Activated gamma-delta T cell treated with anti-CD3 and anti-CD28 coated beads, Interleukin-2, amount 50 U/mL, for 16 hours (primary cell): ENCODE measurements around the gene UNC5B.

Experiments used
- DNase-seq: peaks from one replicate; pipeline ENCODE4 v3.0.0-alpha.2; 2020; ENCODE audit warnings: low read depth

UNC5B gene

DNA sequence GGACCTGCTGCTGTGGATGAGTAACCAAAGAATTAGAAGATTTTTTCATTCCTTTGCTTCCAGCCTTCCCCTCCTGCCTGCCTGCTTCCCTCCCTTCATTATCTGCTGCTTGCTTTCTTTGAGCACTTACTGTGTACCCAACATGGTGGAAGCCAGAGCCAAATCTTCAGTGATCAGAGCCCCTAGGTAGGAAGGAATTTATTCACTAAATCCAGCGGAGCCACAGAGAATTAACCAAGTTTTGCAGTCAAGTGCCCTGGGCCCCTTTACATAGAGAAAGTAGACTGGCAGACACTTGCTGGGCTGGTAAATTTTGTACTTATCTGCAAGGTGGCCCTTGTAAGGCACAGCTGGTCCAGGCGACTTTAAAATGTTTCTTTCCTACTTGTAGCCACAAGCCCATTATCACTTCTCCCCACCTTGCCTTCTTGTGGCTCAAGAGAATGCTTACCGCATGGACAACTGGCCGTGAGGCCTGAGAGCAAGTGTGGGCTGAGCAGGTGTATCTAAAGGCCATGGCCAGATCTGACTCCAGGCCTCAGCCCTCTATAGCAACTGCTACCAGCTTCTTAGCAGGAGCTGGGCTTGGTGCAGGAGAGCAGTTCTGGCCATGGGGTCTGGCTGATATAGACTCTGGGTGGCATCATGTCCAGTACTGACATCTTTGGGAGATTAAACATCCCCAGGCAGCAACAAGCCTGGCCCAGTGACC lies 11.1 kb downstream of the UNC5B start:
- DNase-seq: no peak

GRCh38 chr10:71225291-71226058 lies 13.1 kb downstream of the UNC5B start:
- no peak for DNase-seq

DNA sequence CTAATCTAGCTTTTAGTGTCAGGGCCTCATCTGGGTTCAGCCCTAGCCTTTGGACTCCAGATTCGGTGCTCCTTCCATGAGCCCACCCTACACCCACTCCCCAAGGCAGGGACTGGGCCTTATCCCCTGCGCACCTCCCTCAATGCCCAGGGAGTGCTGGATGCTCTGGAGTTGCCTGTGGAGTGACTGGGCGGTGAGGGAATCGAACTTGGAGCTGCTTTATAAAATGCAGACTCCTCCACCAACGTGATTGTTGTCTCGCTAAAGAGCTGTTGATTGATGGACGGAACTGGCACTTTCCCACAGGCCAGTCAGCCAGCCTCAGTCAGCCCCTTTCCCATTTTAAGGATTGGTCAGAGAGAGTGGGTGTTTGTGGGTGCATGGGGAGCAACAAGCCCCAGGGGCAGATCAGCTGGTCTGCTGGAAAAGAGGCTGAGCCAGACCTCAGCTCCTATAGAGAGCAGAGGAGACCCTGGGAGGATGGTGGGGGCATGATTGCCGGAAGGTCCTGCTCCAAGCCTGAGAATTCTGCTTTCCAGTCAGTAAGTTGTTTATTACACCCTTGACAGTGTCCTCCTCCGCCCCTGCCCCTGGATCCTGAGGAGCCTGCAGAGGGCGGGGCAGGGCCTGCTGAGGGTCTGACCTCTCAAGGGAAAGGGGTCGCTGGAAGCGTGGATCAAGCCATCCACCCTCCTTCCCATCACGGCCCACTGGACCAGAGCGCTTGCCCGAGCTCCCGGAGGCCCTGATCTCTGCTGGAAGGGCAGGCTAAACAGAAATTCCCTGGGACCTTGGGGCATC lies 16.7 kb downstream of the UNC5B start:
- DNase-seq: no peak

- no peak for DNase-seq
Observed at GRCh38 chr10:71229726-71230655, 17.6 kb downstream of the UNC5B start.

DNA sequence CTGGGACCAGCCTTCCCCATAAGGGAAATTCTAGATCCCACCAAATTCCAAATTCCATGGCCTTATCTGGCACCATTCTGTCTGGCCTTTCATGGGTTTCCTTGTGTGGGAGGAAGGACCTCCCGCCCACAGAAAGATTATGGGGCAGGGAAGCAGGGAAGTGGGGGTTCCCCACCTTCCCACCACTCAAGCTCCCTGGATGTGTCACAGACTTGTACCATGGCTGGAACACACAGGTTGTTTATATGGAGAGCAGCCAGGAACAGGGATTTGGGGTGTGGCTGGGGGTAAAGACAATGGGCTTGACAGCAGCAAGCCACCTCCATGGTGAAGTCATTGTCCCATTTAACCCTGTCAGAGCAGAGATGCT lies 18.3 kb downstream of the UNC5B start:
- no peak for DNase-seq

DNA sequence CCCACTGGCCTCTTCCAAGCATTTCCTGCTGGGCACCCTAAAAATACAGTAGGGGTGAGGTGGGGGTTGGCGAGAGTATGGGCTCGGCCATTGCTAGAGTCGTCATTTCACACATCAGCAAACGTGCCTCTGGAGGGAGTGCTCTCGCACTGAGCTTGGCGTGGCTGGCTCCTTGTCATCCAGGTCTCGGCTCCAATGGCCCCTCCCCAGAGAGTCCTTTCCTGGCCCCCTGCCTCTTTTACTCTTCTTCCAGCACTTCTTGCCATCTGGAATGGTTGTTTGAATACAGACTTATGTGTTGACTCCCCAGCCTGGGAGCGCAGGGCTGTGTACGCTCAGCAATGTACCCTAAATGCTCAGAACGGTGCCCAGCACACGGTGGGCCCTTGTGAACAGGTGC lies 18.8 kb downstream of the UNC5B start:
- DNase-seq: no peak

- no peak for DNase-seq
Observed at GRCh38 chr10:71232089-71232998, 20.0 kb downstream of the UNC5B start.

GRCh38 chr10:71233482-71233892 lies 21.1 kb downstream of the UNC5B start:
- no peak for DNase-seq

- DNase-seq: no peak
Observed at GRCh38 chr10:71234004-71234894, 21.9 kb downstream of the UNC5B start.

- no peak for DNase-seq
Observed at GRCh38 chr10:71234970-71235685, 22.8 kb downstream of the UNC5B start.

DNA sequence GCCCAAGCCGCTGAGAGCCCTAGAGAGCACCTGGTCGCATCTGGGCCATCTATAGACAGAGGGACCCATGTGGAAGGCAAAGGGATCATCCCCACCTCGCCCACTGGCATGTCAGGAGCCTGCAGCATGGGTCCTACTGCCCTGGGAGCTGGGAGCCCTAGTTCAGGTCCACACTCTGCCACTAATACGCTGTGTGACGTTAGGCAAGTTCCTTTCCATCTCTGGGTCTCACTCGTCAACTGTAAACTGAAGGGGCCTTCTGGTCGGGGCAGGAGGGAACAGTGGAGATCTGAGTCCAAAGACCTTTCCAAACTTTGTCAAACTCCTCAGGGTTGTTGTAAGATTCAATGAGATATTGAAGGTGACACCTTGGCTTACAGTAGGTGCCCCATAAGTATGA lies 23.4 kb downstream of the UNC5B start:
- DNase-seq: no peak

DNA sequence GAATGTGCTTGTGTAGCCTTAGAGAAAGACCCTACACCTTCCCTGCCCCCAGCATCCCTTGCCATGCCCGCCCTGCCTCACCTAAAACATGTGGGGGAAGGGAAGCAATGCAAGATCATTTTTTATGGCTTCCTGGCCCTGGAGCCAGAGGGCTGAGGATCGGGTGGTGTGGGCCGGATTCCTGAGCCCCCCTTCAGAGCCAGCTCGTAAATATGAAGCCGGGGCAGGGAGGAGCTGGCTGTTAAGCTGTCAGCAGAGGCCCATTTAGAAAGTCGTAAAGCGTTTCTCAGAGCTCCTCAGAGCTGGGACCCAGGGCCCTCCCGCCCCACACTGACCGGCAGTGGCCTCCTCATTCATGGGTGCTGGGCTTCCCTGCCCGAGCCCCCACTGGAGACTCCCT lies 23.9 kb downstream of the UNC5B start:
- no peak for DNase-seq

DNA sequence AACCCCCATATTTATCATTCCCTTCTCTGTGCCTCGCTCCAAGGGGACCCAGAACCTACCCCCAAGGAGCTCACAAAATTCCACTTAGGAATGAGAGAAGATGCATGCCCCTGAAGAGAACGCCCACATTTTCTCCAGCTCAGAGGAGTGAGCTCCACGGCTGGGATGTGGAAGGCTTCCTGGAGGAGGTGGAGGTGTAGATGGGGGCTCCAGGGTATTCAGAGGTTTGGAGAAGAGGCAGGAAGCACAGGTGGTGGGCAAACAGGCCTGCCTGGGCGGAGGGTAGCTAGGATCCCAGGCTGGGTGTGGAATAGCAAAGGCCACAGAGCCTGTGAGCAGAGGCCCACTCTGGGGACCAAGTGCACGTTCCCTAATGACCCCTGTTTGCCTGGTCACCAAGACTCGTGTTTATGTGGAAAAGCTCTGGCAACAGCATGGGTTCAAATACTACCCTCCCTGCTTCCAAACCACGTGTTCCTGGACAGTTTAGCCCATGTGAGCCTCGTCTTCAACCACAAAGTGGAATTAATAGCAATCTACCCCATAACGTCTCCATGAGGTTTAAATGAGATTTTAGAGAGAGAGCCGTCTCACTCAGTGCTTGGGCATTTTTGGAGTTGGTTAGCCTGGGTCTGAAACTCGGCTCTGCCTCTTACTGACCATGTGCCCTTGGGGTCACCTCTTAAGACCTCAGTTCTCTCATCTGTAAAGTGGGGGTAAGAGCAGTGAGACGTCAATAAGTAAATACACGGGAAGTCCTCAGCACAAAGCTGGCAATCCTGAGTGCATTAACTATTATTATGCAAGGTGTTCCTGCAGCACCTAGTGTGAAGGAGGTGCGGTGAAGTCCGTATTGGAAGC lies 24.7 kb downstream of the UNC5B start:
- DNase-seq: no peak

DNA sequence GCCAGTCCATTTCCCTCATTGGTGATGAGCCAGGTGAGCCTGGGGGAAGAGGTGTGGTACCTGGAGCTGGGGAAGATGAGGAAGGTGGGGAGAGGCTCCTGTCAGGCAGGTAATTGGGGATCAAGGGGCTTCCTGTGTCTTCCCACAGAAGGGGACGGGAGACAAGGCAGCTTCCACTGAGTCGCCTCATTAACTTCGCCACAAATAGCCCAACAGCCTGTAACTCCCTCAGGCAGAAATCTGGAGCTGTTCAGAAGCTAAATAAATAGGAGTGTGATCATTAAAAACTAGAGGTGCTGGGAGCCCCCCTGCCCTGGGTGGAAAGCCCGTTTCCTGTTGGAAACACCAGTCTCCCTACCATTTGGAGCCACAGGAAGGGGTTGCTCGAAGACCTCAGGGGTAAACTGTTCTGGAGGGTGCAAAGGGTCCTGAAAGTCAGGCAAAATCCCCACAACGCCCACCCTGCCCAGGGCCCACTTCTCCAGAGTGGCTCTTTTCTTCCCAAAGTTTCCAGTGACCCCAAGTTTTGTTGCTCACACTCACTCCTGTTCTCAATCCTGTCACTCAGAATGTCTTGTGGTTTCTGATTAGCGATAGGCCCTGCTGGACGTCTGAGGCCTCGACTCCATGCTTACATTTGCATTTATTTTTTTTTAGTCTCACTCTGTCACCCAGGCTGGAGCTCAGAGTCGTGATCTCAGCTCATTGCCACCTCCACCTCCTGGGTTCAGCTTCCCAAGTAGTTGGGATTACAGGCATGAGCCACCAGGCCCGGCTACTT lies 25.7 kb downstream of the UNC5B start:
- DNase-seq: no peak

DNA sequence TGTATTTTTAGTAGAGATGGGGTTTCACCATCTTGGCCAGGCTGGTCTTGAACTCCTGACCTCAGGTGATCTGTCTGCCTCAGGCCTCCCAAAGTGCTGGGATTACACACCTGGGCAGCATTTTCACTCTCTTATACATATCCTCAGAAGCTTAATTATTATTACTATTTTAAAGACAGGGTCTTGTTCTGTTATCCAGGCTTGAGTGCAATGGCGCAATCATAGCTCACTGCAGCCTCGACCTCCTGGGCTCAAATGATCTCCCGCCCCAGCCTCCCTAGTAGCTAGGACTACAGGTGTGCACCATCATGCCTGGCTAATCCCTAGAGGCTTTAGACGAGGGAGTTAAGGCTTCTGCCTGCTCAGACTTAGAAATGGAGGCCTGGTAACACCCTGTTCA lies 26.3 kb downstream of the UNC5B start:
- DNase-seq: no peak

GRCh38 chr10:71239131-71239915 lies 27.0 kb downstream of the UNC5B start:
- no peak for DNase-seq
